ENCODE data around the gene SCEL.

SCEL gene

GRCh38 chr13:77691871-77692270 lies 156.4 kb downstream of the SCEL start:
- no peak for DNase-seq

- DNase-seq: no peak
Observed at GRCh38 chr13:77692746-77693448, 157.4 kb downstream of the SCEL start.

GRCh38 chr13:77693449-77693940 lies 158.0 kb downstream of the SCEL start:
- DNase-seq: no peak

Data from SIG-M5 (cell line).